ENCODE results near the gene KCNIP1.

- no peak for TF ChIP-seq CTCF (IDR thresholded peaks at IDR 0.05; ENCODE audit: poor library complexity)
- TF ChIP-seq EZH2 (IDR thresholded peaks at IDR 0.05; ENCODE audit: borderline replicate concordance), result no peak
These were observed 58.5 kb downstream of the KCNIP1 start for GRCh38 chr5:170562166-170562874.

Data from hepatocyte (in vitro differentiated cells).